Endothelial cell of hepatic sinusoid (primary cell): ENCODE results near the gene C16orf82.

ENCODE experiments used
- in situ Hi-C: cut with HindIII; loops from 2 replicates; pipeline ENCODE4 v1.10.0; 2017; ENCODE audit warnings: low sequenced_read_pairs

Gene C16orf82

DNA sequence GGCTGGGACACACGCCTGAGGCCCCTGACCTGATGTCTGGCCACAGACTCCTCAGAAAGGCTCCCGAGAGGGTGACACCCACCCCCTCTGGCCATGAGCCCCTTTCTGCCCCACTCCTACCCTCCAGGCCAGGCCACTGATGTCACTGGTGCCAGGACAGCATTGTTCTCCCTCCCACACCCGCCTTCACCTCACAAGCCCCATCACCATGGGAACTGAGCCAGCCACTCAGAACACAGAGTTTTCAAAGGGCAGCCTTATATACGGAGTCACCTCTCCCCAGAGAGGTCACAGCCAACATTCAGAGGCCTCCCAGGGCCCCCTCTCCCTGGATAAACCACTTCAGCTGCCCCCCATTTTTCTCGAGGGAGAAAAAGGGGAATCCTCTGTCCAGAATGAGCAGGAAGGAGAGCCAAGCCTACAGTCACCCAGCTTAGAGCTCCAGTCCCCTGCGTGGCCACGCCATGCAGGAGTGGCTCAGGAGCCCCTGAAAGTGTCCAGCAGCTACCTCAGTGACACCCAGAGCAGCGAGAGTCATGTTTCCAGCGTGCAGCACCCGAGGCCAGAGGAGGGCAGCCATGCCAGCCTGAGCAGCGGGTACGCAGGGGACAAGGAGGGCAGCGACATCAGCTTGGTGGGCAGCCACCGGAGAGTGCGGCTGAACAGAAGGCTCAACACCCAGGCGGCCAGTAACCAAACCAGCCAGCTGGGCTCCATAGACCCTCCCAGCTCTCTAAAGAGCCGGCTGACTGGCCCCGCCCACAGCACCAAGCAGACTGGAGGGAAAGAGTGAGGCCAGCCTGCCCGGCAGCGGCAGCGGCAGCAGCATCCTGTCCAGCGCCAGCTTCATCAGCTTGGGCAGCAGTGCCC, at the start of gene C16orf82:
Gene C16orf82 (plus strand): TSS at position 260 of the 870 bp plus-strand sequence.
- in situ Hi-C loops: no loop called here

DNA sequence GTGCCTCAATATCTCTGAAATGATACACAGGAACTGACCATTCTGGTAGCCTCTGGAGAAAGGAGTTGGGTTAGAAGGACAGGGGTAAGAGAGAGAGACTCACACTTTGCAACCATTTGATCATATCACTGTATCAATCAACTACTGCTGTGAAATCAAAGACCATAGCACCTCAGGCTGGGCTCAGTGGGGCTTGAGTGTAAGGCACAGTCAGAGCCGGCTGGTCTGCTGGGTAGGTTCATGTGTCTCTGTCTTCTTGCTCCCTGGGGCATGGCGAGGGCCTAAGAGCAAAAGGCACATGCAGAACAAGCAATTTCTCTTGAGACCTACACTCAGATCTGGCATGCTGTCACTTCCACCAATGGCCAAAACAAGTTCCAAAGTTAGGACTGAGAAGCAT, 46.7 kb upstream of the C16orf82 start:
- in situ Hi-C loops: no loop called here

DNA sequence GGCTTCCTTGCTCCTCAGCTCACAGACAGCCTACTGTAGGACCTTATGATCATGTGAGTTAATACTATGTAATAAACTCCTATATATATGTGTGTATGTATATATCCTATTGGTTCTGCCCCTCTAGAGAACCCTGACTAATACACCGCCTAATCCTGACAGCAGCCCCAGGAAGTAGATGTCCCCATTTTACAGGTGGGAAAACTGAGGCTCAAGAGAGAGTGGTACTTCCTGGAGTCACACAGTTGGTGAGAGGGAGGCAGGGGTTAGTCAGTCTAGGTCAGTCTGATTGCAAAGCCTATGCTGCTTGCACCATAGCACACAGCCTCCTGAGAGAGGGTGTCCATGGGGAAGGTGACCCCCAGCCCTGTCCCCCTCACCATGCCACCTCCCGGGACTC, 42.7 kb upstream of the C16orf82 start:
- in situ Hi-C loops: no loop called here

DNA sequence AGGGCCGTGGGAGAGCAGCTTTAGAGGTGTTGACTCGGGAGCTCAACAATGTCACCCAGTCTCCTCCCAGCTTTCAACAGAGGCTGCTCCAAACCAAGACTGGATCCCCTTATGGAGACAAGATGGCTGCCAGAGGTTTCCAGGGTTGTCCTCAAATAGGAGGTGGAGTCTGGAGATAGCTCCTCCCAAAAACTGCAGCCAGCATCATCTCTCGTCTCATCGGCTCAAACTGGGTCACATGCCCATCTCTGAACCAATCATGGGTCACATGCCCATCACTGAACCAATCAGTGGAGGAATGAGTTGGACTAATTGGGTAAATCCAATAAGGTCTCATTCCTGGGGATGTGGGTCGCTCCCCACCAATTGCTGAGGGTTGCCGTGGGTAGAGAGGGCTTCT, 41.1 kb upstream of the C16orf82 start:
- in situ Hi-C loops: no loop called here

DNA sequence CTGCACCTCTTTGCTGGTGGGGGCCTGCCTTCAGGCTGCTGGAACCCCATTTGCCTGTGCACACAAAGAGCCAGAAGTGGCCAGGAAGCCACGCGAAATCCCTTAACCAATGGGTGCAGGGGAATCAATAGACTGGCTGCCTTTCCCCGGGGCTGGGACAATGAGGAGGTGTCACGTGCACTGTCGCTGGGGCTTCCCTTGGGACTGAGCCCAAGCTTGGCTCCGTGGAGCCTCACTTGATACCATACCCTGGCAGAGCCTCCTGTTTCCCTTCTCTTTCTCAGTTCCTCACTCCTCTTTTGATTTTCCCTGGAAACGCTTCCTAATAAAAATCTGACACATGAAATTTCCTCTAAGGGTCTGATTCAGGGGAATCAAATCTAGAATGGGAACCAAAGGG, 38.8 kb upstream of the C16orf82 start:
- in situ Hi-C loops: no loop called here

DNA sequence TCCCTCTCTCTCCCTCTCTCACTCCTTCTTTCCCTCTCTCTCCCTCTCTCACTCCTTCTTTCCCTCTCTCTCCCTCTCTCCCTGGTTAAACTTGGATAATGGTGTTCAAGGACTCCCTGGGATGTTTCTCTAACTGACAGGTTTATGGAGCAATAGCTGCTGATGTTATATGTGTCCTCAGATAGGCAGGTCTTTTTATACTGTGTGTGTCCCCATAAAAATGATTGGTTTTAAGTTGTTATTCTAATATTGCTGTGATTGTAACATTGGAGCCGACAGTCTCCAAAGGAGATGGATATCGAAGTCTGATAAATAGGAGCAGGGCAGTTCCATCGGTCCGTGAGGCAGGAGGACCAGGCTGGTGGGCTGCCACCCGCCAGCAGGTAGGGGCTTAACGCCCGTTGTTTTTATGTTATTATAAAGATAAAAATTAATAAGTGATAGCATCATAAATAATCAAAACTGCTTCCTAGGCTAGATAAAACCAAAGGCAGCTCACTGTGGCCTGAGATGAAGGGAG, 38.1 kb upstream of the C16orf82 start:
- in situ Hi-C loops: no loop called here

DNA sequence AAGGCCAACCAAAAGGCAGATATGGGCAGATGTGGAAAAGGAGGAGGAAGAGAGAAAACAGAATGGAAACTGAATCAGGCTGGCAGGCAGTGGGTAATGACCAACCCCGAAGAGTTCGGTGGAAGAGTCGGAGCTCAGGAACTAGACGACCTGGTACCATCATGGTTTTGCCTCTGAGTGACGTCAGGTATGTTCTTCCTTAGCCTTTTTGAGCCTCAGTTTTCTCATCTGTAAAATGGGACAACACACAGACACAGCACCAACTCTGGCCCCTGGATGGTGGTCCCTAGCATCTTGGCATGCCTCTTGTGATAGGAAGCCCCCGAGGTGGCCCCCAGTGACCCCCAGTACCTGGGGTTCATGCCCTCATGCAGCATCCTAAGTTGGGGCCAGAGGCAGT, 37.2 kb upstream of the C16orf82 start:
- in situ Hi-C loops: no loop called here

DNA sequence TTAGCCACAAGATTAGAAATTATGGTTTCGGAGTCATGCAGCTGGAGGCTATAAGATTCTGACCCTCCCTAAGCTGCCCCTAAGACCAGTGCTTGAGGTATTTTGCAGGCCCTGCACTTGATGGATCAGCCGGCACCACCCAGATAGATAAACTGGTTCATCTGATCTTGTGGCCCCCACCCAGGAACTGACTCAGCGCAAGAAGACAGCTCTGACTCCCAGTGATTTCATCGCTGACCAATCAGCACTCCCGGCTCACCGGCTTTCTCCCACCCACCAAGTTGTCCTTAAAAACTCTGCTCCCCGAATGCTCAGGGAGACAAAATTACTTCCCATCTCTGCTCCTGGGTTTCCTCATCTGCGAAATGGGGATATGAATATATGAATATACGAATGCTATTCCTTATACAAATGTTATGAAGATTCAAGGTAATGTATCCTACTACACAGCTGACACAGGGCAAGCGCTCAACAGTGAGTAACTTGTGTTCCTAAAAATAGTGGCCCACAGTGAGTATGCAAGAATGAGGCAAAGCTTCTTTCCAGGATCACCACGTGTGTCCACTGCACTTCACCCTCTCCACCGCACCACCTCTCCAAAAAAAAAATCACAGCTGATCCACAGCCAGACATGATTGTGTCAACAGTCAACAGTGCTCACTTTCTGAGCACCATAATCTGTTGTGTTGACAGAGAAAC, 33.3 kb upstream of the C16orf82 start:
- in situ Hi-C loops: no loop called here

DNA sequence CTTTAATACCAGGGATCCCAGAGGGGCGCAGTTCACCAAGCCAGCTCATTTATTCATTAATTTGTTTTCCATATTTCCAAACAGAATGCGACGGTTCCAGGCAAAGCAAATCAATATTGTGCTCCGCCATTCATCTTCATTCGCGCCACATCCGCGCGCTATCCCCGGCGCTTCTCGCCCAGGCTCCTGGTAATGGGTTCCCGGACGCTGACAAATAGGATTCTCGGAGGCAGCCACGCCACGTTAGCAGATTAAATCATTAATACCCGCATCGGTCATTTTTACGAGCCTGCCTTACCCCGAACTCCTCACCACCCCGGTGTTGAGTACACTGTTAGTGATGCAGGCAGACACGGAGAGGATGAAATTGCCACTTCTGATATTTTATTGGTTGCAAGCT, 26.0 kb upstream of the C16orf82 start:
- in situ Hi-C loops: no loop called here

DNA sequence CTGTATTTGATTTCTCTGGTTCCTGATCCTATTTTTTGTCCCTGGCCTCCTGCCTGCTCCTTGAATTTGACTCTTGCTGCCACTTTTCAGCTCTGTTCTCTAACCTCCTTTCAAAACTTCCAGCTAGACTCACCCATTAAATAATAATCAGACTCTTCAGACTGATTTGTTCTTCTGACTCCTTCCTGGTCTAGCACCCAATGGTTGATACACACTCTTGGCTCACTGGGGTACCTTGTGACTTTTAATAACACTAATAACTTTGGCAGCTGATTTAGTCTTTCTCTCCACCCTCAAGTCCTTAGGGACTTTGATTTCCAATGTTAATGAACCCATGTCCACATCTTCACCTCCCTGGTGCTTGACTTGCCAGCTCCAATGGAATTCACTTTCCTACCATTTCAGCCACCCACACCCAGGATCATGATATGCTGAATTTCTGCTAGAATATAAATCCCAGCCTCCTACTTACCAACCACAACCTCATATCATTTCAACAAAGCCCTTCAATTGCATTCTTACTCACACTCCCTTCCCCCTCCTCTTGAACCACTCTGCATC, 19.7 kb upstream of the C16orf82 start:
- in situ Hi-C loops: no loop called here

DNA sequence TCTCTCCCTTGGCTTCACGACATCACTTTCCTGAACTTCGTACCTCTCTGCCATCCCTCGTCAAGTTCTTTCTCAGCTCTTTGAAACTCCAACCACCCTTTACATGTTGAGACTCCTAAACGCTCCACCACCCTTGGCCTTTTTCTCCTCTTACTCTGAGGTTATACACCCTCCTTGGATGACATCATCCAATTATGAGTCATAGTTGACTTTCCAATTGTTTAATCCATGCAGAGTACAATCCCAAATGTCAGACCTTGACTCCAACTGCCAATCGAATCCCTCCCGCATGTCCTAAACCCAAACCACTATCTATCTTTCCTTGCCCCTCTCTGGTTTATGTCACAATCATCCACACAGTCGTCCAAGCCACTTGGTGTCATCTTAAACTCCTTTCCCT, 18.4 kb upstream of the C16orf82 start:
- in situ Hi-C loops: no loop called here

DNA sequence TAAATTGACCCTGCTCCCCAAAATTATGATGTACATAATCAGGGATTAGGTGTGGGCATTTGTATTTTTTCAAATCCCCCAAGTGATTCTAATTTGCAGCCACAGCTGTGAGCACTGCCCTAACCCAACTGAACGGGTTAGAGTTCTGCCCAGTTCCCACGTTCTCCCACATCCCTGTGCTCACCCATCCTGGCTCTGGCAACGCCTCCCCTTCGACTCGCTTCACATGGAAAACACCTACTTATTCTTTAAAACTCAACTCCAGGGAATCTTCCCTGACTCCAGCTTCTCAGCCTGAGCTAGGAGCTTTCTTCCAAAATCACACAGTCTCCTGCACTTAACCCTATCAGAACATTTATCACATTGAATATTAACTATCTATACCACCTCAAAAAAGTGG, 17.6 kb upstream of the C16orf82 start:
- in situ Hi-C loops: no loop called here

DNA sequence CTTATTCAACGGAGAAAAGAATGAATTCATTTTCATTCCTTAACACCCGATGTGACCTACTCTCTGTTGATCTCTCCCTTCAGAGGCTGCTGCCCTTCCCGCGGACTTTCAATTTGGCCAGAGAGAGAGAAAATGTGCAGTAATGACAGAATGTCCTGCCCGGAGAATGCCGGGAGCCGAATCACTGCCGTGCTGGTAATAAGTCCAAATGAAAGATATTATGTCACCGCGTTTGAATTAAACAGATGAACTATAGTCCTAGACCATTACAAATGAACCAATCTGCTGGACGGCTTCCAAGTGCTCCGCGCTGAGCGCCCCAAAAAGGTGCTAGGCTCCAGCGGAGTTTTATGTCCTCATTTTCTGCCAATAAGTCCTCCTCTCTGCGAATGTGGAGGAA, 14.7 kb upstream of the C16orf82 start:
- in situ Hi-C loops: loop anchor here (10.0 kb wide), 2 partner anchors 667 to 1497 kb away; no protein-coding TSS in a partner anchor

DNA sequence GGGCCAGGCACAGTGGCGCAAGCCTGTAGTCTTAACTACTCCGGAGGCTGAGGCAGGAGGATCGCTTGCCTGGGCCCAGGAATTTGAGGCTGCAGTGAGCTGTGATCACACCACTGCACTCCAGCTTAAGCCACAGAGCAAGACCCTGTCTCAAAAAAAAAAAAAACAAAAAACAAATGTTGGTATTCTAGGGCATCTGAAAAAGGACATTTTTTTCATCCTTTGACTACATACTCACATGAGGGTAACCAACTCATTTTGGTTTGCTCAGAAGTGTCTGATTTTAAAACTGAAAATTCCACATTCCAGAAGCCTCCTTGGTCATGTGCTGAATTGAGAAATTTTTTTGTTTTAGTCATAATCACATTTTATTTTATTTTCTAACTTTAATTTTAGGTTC, 12.7 kb upstream of the C16orf82 start:
- in situ Hi-C loops: loop anchor here (10.0 kb wide), 2 partner anchors 669 to 1499 kb away; no protein-coding TSS in a partner anchor

DNA sequence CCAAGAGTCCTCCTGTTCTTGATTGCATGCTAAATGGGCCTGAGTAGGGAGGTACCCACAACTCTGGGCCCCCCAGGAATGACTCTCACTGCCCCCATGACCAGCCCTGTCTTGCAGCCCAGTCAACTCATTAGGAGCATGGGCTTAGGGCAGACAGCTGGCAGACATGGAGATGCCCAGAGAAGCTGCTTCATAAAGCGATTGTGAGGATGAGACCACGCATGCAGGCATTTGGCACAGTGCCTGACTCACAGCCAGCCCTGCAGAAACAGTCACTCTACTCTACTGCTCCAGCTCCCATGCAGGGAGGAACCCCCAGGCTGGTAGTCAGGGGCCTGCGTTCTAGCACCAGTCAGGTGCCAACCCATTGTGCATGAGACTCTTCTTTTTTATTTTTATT, 8.4 kb upstream of the C16orf82 start:
- in situ Hi-C loops: loop anchor here (5.0 to 10.0 kb wide), 3 partner anchors 59 to 1503 kb away; no protein-coding TSS in a partner anchor

DNA sequence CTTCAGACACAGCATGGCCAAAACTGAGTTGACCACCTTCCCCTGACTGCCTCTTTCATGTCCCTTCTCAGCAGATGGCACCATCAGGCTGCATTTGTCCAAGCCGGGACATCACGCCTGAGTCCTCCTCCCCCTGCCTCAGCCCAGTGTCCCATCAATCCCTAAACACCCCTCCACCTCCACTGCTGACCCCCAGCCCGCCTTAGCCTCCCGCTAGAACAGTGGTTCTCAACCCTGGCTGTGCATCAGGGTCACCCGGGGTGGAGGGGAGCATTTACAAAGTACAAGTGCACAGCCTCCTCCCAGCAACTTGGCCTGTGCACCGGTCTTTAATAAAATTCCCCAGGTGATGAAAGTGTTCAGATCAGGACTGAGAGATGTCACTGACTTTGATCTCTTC, 4.0 kb downstream of the C16orf82 start:
- in situ Hi-C loops: no loop called here

DNA sequence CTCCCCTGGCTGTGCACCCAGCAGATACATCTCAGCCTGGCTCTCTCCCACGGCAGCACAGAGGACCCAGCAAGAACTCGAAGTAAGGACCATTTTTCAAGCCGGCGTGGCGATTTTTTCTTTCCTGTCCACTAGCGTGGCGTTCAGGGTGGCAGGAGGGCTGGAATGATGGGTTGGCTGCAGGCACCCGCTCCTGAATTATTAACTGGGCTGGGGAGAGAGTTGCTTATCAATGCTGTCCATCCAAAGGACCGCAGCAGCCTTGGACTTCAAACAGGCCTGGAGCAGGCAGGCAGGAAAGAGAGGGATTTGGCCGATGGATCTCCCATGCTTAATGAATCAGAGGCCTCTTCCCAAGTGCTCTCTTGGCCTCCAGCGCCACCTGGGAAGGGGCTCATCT, 7.0 kb downstream of the C16orf82 start:
- in situ Hi-C loops: no loop called here

DNA sequence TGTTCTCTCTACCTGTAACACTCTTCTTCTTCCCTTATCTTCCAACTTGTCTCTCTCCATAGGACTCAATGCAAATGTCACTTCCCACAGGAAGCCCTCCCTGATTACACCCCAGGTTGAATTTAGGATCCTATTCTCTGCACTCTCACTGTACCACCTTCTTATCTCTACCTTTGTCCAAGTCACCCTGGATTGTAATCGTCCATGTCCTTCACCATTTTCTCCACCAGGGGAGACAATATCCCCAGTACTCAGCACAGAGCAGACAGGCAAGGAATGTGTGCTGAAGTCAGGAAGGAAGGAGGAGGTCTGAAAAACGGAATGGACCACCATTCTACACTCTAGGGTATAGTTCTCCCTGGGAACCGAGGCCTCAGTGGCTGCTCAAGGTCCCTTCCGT, 14.2 kb downstream of the C16orf82 start:
- in situ Hi-C loops: no loop called here

DNA sequence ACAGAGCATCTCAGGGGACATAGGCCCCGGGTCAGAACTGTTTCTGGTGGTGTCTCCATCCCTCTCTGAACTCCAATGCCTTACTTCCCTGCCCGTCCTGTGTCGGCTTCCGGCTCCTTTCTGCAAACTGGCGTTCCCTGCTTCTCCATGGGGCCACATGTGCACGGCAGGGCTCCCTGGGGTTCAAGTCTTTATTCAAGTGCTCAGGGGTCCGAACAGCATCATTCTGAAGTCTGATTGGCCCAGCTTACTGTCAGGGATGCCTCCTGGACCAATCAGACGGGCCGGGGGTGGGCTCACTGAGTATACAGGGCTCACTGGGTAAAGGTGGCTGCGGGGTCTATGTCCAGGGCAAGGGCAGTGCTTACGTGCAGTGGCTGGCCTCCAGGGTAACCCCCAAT, 17.1 kb downstream of the C16orf82 start:
- in situ Hi-C loops: no loop called here

DNA sequence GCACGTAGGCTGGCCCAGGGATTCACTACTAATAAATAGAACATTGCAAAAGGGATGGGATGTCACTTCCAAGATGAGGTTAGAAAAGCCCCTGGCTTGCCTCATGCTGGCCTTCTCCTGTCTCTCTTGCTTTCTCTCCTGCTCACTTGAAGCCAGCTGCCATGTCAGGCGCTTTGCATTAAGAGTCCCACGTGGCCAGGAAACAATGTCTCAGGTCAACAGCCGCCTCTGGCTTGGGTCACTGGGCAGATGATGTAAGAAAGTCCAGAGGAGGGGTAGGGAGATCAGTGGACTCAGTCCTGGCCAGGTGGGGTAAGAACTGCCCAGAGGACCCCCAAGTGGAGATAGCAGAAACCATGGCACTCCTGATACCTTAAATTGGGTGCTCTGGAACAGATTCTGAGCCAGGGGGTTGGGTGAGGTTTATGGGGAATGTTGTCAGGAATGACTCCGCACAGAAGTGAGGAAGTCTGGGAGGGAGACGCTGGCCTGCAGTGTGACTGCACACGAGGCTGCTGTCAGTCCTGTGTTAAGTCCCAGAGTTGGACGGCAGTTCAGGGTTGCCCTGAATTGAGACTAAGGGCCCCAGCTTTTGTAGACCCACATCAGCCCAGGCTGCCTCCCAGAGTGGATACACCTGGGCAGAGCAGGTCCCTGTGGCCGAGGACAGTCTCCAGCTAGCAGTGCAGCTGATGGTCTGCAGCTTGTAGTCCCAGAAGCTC, 17.7 kb downstream of the C16orf82 start:
- in situ Hi-C loops: no loop called here

DNA sequence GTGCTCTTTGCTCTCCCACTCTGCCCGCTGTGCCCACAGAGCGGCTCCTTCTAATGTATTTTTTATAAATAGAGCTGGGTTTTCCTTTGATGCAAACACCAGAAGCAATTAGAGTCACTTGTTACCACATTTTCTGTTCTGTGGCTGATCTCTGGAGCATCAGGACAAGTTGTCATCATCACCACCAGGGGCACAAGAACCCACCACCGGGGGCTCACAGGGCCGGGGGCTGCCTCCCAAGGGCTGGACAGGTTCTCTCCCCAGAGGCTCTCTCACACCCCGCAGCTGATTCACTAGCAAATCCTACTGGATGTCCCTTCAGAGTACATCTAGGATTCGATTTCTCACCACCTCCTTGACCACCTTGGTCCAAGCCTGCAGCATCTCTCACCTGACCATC, 18.5 kb downstream of the C16orf82 start:
- in situ Hi-C loops: no loop called here
